MM.1S (cell line): ENCODE measurements around the gene CRB1.

Experiments
- CTCF ChIP-seq: fragments of 300-600 bp; sonication (generic); IDR thresholded peaks from 2 replicates; pipeline ENCODE4 v1.5.1; 2016; ENCODE audit warnings: antibody characterized with exemption, low read length, mixed read lengths
- EZH2 ChIP-seq: fragments of 300-600 bp; sonication (generic); optimal IDR thresholded peaks from 2 replicates; pipeline ENCODE3; 2017; ENCODE audit warnings: low read depth, mild to moderate bottlenecking, antibody characterized with exemption, low read length, mixed read lengths
- EZH2phosphoT487 ChIP-seq: fragments of 300-600 bp; sonication (generic); IDR thresholded peaks from 2 replicates; pipeline ENCODE4 v1.6.1; 2018; ENCODE audit warnings: antibody characterized with exemption, low read length

- TF ChIP-seq CTCF: no peak
- no peak for TF ChIP-seq EZH2
- no peak for TF ChIP-seq EZH2phosphoT487
Observed at GRCh38 chr1:197303463-197303862, 35.4 kb downstream of the CRB1 start.
